Mammary epithelial cell (primary cell): Measurements from ENCODE around the gene VPS13C.

ENCODE experiments used
- CTCF ChIP-seq, 2 donors: IDR thresholded peaks in 1 of 2; conservative IDR thresholded peaks in 1 of 2; 2 replicates each; pipeline ENCODE4 v1.5.1; 2011 to 2012; ENCODE audit warnings: inconsistent platforms in 2 of 2, low read length in 2 of 2, mild to moderate bottlenecking in 2 of 2, control low read depth in 1 of 2, low read depth in 1 of 2; ENCODE audit not compliant: insufficient read depth in 1 of 2; ENCODE audit errors: extremely low read depth in 1 of 2
- EZH2 ChIP-seq: IDR thresholded peaks from 2 replicates; pipeline ENCODE4 v1.6.1; 2012; ENCODE audit warnings: low read length, inconsistent platforms, borderline replicate concordance

- TF ChIP-seq CTCF (conservative IDR thresholded peaks at IDR 0.05 in 1 of 2, IDR thresholded peaks at IDR 0.05 in 1 of 2; ENCODE audit: extremely low read depth in 1 of 2, insufficient read depth in 1 of 2, low read depth in 1 of 2, low read length in 2 of 2) (peak; percentile 59 to 66), EZH2 (no peak)
These were observed 11.6 kb upstream of the VPS13C start for GRCh38 chr15:62071711-62072308.
